AG09309 (cell line): ENCODE data around the gene PRKN.

Experiments
- DNase-seq: peaks from one replicate; pipeline ENCODE4 v3.0.0-alpha.2; 2010; ENCODE audit warnings: low read depth
- H3K4me3 ChIP-seq: 2 replicates; pipeline ENCODE4 v1.5.1; 2011; ENCODE audit warnings: mild to moderate bottlenecking, low read depth, low read length, moderate library complexity; ENCODE audit not compliant: control insufficient read depth
- CTCF ChIP-seq: IDR thresholded peaks from 2 replicates; pipeline ENCODE4 v1.5.1; 2011; ENCODE audit warnings: mild to moderate bottlenecking, low read depth, low read length, inconsistent platforms; ENCODE audit not compliant: insufficient read depth, control insufficient read depth; ENCODE audit errors: missing control alignments

The PRKN gene

GRCh38 chr6:162055365-162055764, 672.2 kb downstream of the PRKN start:
- DNase-seq, result no peak
- no peak for TF ChIP-seq CTCF
- no peak overlapping the region for H3K4me3 ChIP-seq

GRCh38 chr6:162053084-162053483, 674.5 kb downstream of the PRKN start:
- TF ChIP-seq CTCF, result no peak
- DNase-seq, result no peak
- no peak overlapping the region for H3K4me3 ChIP-seq

GRCh38 chr6:162050579-162050978, 677.0 kb downstream of the PRKN start:
- DNase-seq, result no peak
- H3K4me3 ChIP-seq, result no peak overlapping the region
- TF ChIP-seq CTCF, result no peak

- H3K4me3 ChIP-seq, result no peak overlapping the region
- TF ChIP-seq CTCF, result no peak
- DNase-seq, result no peak
These were observed 681.2 kb downstream of the PRKN start for GRCh38 chr6:162046324-162046723.

GRCh38 chr6:162032620-162033019, 694.9 kb downstream of the PRKN start:
- no peak for TF ChIP-seq CTCF
- no peak for DNase-seq
- no peak overlapping the region for H3K4me3 ChIP-seq

- DNase-seq, result no peak
- H3K4me3 ChIP-seq, result no peak overlapping the region
- TF ChIP-seq CTCF, result no peak
These were observed 697.5 kb downstream of the PRKN start for GRCh38 chr6:162029873-162030576.

GRCh38 chr6:162026843-162027242, 700.7 kb downstream of the PRKN start:
- no peak for TF ChIP-seq CTCF

More at GRCh38 chr6:162026843-162027242, 700.7 kb downstream of the PRKN start:
- H3K4me3 ChIP-seq, result no peak overlapping the region
- no peak for DNase-seq
